MM.1S (cell line): ENCODE measurements around the gene PPP6R3.

ENCODE experiments used
- DNase-seq: peaks from one replicate; pipeline ENCODE4 v3.0.0-alpha.2; 2015
- H2AFZ ChIP-seq: fragments of 300-600 bp; sonication (generic); 2 replicates; pipeline ENCODE4 v1.6.0; 2016; ENCODE audit warnings: antibody characterized with exemption, low read length
- H3F3A ChIP-seq: fragments of 300-600 bp; sonication (generic); 2 replicates; pipeline ENCODE4 v1.6.1; 2016; ENCODE audit warnings: mild to moderate bottlenecking, antibody characterized with exemption, low read length, moderate library complexity, mixed read lengths; ENCODE audit not compliant: insufficient read depth
- H3K27ac ChIP-seq: fragments of 300-600 bp; sonication (generic); 2 replicates; pipeline ENCODE4 v1.5.1; 2016; ENCODE audit warnings: mild to moderate bottlenecking, low read length
- H3K27me3 ChIP-seq: fragments of 300-600 bp; sonication (generic); replicated peaks from 2 replicates; pipeline ENCODE4 v1.6.0; 2016; ENCODE audit warnings: low read length; ENCODE audit not compliant: insufficient read depth
- H3K36me3 ChIP-seq: fragments of 300-600 bp; sonication (generic); replicated peaks from 2 replicates; pipeline ENCODE4 v1.6.1; 2016; ENCODE audit warnings: mild to moderate bottlenecking, low read length, mixed read lengths; ENCODE audit not compliant: insufficient read depth
- H3K4me1 ChIP-seq: fragments of 300-600 bp; sonication (generic); 2 replicates; pipeline ENCODE4 v1.6.1; 2016; ENCODE audit warnings: low read length, mixed read lengths
- H3K4me2 ChIP-seq: fragments of 300-600 bp; sonication (generic); 2 replicates; pipeline ENCODE4 v1.6.0; 2016; ENCODE audit warnings: low read depth, low read length
- H3K4me3 ChIP-seq: fragments of 300-600 bp; sonication (generic); 2 replicates; pipeline ENCODE4 v1.5.1; 2016; ENCODE audit warnings: low read length, mixed read lengths
- H3K79me2 ChIP-seq: fragments of 300-600 bp; sonication (generic); 2 replicates; pipeline ENCODE4 v1.6.1; 2016; ENCODE audit warnings: mixed run types, low read length, mixed read lengths
- H3K9ac ChIP-seq: fragments of 300-600 bp; sonication (generic); 2 replicates; pipeline ENCODE4 v1.6.1; 2016; ENCODE audit warnings: low read length, mixed read lengths
- H3K9me2 ChIP-seq: fragments of 300-600 bp; sonication (generic); replicated peaks from 2 replicates; pipeline ENCODE4 v1.6.1; 2016; ENCODE audit warnings: mild to moderate bottlenecking, low read length, mixed read lengths; ENCODE audit not compliant: insufficient read depth
- H3K9me3 ChIP-seq: fragments of 300-600 bp; sonication (generic); replicated peaks from 2 replicates; pipeline ENCODE4 v1.6.1; 2016; ENCODE audit warnings: mild to moderate bottlenecking, low read length, mixed read lengths; ENCODE audit not compliant: insufficient read depth
- H4K20me1 ChIP-seq: fragments of 300-600 bp; sonication (generic); 2 replicates; pipeline ENCODE4 v1.6.1; 2016; ENCODE audit warnings: mild to moderate bottlenecking, low read length, moderate library complexity, mixed read lengths; ENCODE audit not compliant: insufficient read depth
- EZH2 ChIP-seq: fragments of 300-600 bp; sonication (generic); optimal IDR thresholded peaks from 2 replicates; pipeline ENCODE3; 2017; ENCODE audit warnings: low read depth, mild to moderate bottlenecking, antibody characterized with exemption, low read length, mixed read lengths
- EZH2phosphoT487 ChIP-seq: fragments of 300-600 bp; sonication (generic); IDR thresholded peaks from 2 replicates; pipeline ENCODE4 v1.6.1; 2018; ENCODE audit warnings: antibody characterized with exemption, low read length
- TF ChIP-seq, protein P1 (sequence below): fragments of 300-600 bp; sonication (generic); IDR thresholded peaks from 2 replicates; pipeline ENCODE4 v1.5.1; 2016; ENCODE audit warnings: antibody characterized with exemption, low read length, mixed read lengths

The PPP6R3 gene

GRCh38 chr11:68664906-68665305, 204.4 kb downstream of the PPP6R3 start:
- H3K4me3 ChIP-seq: no peak overlapping the region
- H3K9ac ChIP-seq: no peak overlapping the region
- no peak overlapping the region for H3K4me2 ChIP-seq
- no peaks in the 10 kb centered on the region for H3K79me2 ChIP-seq
- H3K4me1 ChIP-seq: peaks cover 5% of the 10 kb centered on the region
- H3K27ac ChIP-seq: no peak overlapping the region
- H3K9me3 ChIP-seq: no peaks in the 10 kb centered on the region
- no peak overlapping the region for H2AFZ ChIP-seq
- H3K9me2 ChIP-seq: no peaks in the 10 kb centered on the region
- peaks cover 64% of the 10 kb centered on the region for H3K27me3 ChIP-seq
- H3F3A ChIP-seq: no peaks in the 10 kb centered on the region
- no peak for DNase-seq
- H3K36me3 ChIP-seq: no peaks in the 10 kb centered on the region
- no peak for TF ChIP-seq EZH2
- TF ChIP-seq, protein P1, sequence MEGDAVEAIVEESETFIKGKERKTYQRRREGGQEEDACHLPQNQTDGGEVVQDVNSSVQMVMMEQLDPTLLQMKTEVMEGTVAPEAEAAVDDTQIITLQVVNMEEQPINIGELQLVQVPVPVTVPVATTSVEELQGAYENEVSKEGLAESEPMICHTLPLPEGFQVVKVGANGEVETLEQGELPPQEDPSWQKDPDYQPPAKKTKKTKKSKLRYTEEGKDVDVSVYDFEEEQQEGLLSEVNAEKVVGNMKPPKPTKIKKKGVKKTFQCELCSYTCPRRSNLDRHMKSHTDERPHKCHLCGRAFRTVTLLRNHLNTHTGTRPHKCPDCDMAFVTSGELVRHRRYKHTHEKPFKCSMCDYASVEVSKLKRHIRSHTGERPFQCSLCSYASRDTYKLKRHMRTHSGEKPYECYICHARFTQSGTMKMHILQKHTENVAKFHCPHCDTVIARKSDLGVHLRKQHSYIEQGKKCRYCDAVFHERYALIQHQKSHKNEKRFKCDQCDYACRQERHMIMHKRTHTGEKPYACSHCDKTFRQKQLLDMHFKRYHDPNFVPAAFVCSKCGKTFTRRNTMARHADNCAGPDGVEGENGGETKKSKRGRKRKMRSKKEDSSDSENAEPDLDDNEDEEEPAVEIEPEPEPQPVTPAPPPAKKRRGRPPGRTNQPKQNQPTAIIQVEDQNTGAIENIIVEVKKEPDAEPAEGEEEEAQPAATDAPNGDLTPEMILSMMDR: no peak
- TF ChIP-seq EZH2phosphoT487: no peak
- no peaks in the 10 kb centered on the region for H4K20me1 ChIP-seq
